ENCODE measurements around the gene CBR4.

Gene CBR4

GRCh38 chr4:169033660-169034059, 23.6 kb upstream of the CBR4 start:
- DNase-seq (ENCODE audit: low spot score), result no peak

GRCh38 chr4:169032883-169033645, 23.0 kb upstream of the CBR4 start:
- DNase-seq (ENCODE audit: low spot score), result no peak

GRCh38 chr4:169032194-169032593, 22.1 kb upstream of the CBR4 start:
- DNase-seq (ENCODE audit: low spot score), result no peak

DNA sequence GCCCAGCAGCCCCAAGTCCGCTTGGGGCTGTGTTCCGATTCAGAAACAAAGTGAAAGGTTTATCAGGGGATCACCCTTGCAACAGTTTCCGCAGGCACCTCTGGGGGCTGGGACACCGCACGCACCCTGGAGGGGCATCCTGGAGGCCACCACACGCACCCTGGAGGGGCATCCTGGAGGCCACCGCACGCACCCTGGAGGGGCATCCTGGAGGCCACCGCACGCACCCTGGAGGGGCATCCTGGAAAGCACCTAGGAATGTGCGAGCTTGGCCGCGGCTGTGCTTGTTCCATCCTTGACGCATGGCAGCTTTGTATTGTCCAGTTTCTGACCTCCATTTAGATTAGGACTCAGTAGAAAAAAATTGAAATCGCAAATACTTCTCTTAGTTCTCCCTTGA, 21.3 kb upstream of the CBR4 start:
- no peak for DNase-seq (ENCODE audit: low spot score)

- DNase-seq (ENCODE audit: low spot score), result no peak
These were observed 20.5 kb upstream of the CBR4 start for GRCh38 chr4:169030562-169030982.

DNA sequence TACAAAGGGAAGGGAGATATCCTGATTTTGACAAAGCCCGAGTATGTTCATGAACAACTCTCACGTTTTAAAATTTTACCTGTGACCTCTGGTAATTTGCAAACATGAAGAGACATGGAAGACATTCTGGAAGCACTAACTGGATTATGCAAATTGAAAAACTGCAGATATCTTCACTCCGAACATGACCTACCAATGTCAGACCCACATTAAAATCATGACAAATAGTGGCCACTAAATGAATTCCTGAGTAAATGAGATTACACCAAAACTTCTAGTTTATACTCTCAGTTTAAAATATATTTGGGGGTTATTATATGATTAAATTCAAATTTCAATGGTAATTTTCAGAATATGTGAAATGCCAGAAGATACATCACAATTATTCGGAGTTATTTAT, 19.9 kb upstream of the CBR4 start:
- DNase-seq (ENCODE audit: low spot score), result no peak

DNA sequence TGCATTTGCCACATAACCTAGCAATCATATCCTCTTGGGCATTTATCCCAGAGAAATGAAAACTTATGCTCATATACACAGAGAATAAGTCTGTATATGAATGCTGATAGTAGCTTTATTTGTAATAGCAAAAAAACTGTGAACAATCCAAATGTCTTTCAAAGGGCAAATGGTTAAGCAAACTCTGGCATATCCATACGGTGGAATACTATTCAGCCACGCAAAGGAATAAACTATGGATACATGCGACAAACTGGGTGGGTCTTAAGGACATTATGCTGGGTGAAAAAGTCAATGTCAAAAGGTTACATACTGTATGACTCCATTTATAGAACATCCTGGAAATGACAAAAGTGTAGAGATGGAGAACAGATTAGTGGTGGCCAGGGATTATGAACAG, 17.6 kb upstream of the CBR4 start:
- no peak for DNase-seq (ENCODE audit: low spot score)

- no peak for DNase-seq (ENCODE audit: low spot score)
These were observed 15.1 kb upstream of the CBR4 start for GRCh38 chr4:169025184-169025583.

- no peak for DNase-seq (ENCODE audit: low spot score)
These were observed 14.7 kb upstream of the CBR4 start for GRCh38 chr4:169024762-169025161.

- no peak for DNase-seq (ENCODE audit: low spot score)
These were observed 8.4 kb upstream of the CBR4 start for GRCh38 chr4:169018406-169018805.

GRCh38 chr4:169017971-169018370, 7.9 kb upstream of the CBR4 start:
- DNase-seq (ENCODE audit: low spot score), result no peak

GRCh38 chr4:169015186-169015623, 5.2 kb upstream of the CBR4 start:
- no peak for DNase-seq (ENCODE audit: low spot score)

DNA sequence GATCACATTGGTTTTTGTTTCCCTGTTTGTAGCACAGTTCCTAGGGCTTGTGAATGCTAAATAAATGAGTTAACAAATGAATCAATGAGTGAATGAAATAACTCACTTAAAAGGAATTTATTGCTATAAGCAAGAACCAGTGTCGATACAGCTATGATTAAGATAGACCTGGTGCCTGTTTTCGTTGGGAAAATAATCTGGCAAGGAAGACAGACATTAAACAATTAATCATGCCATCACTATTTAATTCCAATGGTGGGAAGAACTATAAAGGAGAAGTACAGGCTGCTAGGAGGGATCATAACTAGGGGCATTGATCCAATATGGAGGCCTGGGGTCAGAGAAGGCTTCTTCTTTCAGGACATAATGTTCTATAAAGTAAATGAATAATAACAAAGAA, 4.5 kb upstream of the CBR4 start:
- DNase-seq (ENCODE audit: low spot score), result no peak

- DNase-seq (ENCODE audit: low spot score), result no peak
These were observed 3.3 kb upstream of the CBR4 start for GRCh38 chr4:169013396-169013795.

DNA sequence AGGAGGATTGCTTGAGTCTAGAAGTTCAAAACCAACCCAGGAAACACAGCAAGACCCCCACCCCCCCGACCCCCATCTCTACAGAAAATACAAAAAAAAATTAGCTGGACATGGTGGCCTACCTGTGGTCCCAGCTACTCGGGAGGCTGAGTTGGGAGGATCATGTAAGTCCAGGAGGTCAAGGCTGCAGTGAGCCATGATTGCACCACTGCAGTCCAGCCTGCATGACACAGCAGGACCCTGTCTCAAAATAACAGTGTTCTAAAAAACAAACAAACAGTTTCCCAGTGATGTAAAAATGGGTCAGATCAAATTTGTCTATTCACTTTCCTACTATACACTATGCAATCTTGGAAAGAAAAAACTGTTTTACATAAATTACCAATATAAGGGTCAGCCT, 2.0 kb upstream of the CBR4 start:
- no peak for DNase-seq (ENCODE audit: low spot score)

GRCh38 chr4:169009286-169010124, 550 bp downstream of the CBR4 start:
- peak; percentile 83 for DNase-seq (ENCODE audit: low spot score)

DNA sequence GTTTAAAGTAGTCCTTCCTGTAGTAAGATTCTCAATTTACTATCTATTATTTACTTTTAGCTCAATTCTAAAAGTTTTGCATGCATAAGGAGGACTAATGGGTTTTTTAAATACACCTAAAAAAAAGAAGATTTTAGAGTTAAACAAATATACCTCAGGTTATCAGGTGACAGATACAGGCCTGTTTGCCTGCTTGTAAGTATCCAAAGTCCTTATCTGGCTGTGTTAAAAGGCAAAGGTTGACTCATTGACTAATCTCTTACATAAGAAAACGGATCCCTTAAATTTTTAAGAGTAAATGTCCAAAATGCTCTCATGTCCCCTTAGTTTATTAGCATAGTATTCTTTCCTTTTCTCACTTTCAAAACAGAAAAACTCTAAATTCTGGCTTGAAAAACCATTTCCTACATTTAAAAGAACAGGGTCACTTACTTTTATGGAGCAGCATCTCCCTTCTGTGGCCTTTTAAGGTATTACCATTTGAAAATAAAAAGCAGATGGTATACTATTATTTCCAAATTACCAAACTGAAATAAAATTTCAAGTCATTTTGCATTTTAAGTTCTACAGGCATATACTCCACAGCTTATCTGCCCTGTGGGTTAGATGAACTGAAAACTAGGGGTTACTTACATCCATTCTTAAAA, 4.5 kb downstream of the CBR4 start:
- DNase-seq (ENCODE audit: low spot score), result no peak

GRCh38 chr4:169000315-169000714, 9.7 kb downstream of the CBR4 start:
- DNase-seq (ENCODE audit: low spot score), result no peak

DNA sequence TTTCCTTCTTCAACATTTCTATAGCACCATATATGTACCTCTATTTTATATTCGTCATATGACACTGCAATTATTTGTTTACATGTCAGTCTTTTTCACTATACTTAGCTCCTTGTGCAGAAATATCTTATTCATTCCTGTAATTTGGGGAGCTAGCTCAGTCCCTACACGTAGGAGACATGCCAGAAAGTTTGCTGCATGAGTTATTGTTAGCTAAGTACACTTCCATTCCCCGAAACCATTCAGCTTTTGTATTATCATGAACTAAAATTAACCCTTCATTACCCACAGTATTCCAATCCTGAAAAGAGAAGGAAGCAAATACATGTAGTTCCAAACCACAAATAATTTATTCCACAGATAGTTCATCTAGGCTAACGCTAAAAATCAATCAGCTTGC, 10.2 kb downstream of the CBR4 start:
- DNase-seq (ENCODE audit: low spot score), result no peak

GRCh38 chr4:168998596-168998995, 11.5 kb downstream of the CBR4 start:
- DNase-seq (ENCODE audit: low spot score), result no peak

- no peak for DNase-seq (ENCODE audit: low spot score)
These were observed 14.3 kb downstream of the CBR4 start for GRCh38 chr4:168995537-168996295.

DNA sequence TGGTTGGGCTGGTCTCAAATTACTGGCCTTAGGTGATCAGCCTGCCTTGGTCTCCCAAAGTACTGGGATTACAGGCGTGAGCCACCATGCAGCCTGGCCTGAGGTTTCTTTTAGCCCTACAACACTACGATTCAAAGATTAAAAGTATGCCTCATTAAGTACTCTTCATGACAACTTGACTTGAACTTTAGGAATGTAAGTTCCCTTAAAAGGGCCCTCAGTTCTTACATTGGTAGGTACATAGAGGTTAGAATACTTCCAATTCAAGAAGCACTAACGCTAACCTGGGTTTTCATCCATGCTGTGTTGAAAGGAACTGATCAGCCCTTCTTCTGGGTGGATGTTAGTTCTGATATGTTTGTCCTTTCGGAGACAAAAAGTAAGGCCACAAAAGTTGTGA, 15.1 kb downstream of the CBR4 start:
- no peak for DNase-seq (ENCODE audit: low spot score)

Measured in left forelimb (tissue), 1 donor.